RWPE2 (cell line): Measurements from ENCODE around the gene NGF.

Experiments
- ATAC-seq: fragments of 200-7000 bp; cut with Tn5 transposase; 3 replicates; pipeline ENCODE4 v1.9.1; 2021; ENCODE audit warnings: low read depth
- DNase-seq: peaks from one replicate; pipeline ENCODE4 v3.0.0-alpha.2; 2020; ENCODE audit warnings: low spot score
- H3K27ac ChIP-seq: fragments of 450-650 bp; 2 replicates; pipeline ENCODE4 v1.5.1; 2017; ENCODE audit warnings: mild to moderate bottlenecking; ENCODE audit not compliant: poor library complexity, severe bottlenecking
- H3K27me3 ChIP-seq: fragments of 250-450 bp; sonication (Bioruptor Pico); 2 replicates; pipeline ENCODE4 v1.5.1; 2021; ENCODE audit warnings: mild to moderate bottlenecking, moderate library complexity; ENCODE audit not compliant: insufficient read depth, poor library complexity, severe bottlenecking
- H3K36me3 ChIP-seq: fragments of 250-450 bp; sonication (Bioruptor Pico); 2 replicates; pipeline ENCODE4 v1.5.1; 2020; ENCODE audit warnings: low read depth, mild to moderate bottlenecking, moderate library complexity
- H3K4me1 ChIP-seq: fragments of 250-450 bp; sonication (Bioruptor Pico); 2 replicates; pipeline ENCODE4 v1.5.1; 2021; ENCODE audit warnings: mild to moderate bottlenecking, moderate library complexity; ENCODE audit not compliant: insufficient read depth, poor library complexity, severe bottlenecking
- H3K4me3 ChIP-seq: fragments of 250-450 bp; sonication (Bioruptor Pico); 2 replicates; pipeline ENCODE4 v1.5.1; 2021; ENCODE audit warnings: mild to moderate bottlenecking, moderate library complexity; ENCODE audit not compliant: severe bottlenecking
- H3K9me3 ChIP-seq: fragments of 250-450 bp; sonication (Bioruptor Pico); 2 replicates; pipeline ENCODE4 v1.5.1; 2021; ENCODE audit warnings: mild to moderate bottlenecking, moderate library complexity; ENCODE audit not compliant: severe bottlenecking
- TF ChIP-seq, protein P1 (sequence below): fragments of 450-650 bp; IDR thresholded peaks from one replicate; pipeline ENCODE4 v1.5.1; 2017; ENCODE audit warnings: mild to moderate bottlenecking, moderate library complexity; ENCODE audit not compliant: poor library complexity, severe bottlenecking

NGF gene

GRCh38 chr1:115343200-115343737 lies 5.2 kb upstream of the NGF start:
- DNase-seq, result no peak
- H3K9me3 ChIP-seq, result no peaks in the 10 kb centered on the region
- TF ChIP-seq, protein P1, sequence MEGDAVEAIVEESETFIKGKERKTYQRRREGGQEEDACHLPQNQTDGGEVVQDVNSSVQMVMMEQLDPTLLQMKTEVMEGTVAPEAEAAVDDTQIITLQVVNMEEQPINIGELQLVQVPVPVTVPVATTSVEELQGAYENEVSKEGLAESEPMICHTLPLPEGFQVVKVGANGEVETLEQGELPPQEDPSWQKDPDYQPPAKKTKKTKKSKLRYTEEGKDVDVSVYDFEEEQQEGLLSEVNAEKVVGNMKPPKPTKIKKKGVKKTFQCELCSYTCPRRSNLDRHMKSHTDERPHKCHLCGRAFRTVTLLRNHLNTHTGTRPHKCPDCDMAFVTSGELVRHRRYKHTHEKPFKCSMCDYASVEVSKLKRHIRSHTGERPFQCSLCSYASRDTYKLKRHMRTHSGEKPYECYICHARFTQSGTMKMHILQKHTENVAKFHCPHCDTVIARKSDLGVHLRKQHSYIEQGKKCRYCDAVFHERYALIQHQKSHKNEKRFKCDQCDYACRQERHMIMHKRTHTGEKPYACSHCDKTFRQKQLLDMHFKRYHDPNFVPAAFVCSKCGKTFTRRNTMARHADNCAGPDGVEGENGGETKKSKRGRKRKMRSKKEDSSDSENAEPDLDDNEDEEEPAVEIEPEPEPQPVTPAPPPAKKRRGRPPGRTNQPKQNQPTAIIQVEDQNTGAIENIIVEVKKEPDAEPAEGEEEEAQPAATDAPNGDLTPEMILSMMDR, result no peak
- peaks cover 6% of the 10 kb centered on the region for H3K4me1 ChIP-seq
- ATAC-seq, result no peak
- no peaks in the 10 kb centered on the region for H3K36me3 ChIP-seq
- no peaks in the 10 kb centered on the region for H3K27me3 ChIP-seq
- no peak overlapping the region for H3K27ac ChIP-seq
- H3K4me3 ChIP-seq, result no peak overlapping the region

GRCh38 chr1:115341948-115342347 lies 3.9 kb upstream of the NGF start:
- no peak for DNase-seq
- Histone ChIP-seq H3K27ac (no peak overlapping the region), H3K4me3 (no peak overlapping the region), H3K4me1 (peaks cover 6% of the 10 kb centered on the region), H3K27me3 (no peaks in the 10 kb centered on the region), H3K36me3 (no peaks in the 10 kb centered on the region), H3K9me3 (no peaks in the 10 kb centered on the region)
- ATAC-seq, result no peak
- TF ChIP-seq, protein P1, result no peak

DNA sequence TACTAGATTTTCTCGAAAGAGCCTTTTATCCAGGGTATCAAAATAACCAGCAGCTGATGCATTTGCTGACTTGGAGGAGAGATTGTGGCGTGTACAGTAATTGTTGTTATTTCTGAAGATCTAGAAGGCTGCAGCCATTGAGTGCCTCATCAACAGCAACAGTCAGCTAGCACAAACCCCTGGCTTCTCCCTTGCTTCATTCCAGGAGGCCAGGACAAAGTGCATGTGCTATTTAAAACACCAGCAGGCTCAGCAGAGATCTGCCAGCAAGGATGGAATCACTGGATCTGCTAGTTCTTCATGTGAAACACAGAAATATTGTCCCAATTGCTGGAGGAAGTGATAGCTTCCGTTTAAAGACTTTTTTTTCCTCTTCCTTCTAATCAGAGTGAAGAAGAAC lies 2.8 kb upstream of the NGF start:
- TF ChIP-seq, protein P1, result no peak
- Histone ChIP-seq H3K4me3 (no peak overlapping the region), H3K36me3 (no peaks in the 10 kb centered on the region), H3K27ac (no peak overlapping the region), H3K9me3 (no peaks in the 10 kb centered on the region), H3K4me1 (peaks cover 6% of the 10 kb centered on the region), H3K27me3 (no peaks in the 10 kb centered on the region)
- no peak for DNase-seq
- no peak for ATAC-seq

GRCh38 chr1:115338457-115338820 lies 390 bp upstream of the NGF start:
- H3K4me1 ChIP-seq, result peaks cover 11% of the 10 kb centered on the region
- ATAC-seq (no peak), DNase-seq (no peak)
- H3K9me3 ChIP-seq, result no peaks in the 10 kb centered on the region
- no peaks in the 10 kb centered on the region for H3K36me3 ChIP-seq
- no peak overlapping the region for H3K4me3 ChIP-seq
- TF ChIP-seq, protein P1, result no peak
- no peak overlapping the region for H3K27ac ChIP-seq
- H3K27me3 ChIP-seq, result no peaks in the 10 kb centered on the region

- Histone ChIP-seq H3K4me1 (peaks cover 17% of the 10 kb centered on the region), H3K9me3 (no peaks in the 10 kb centered on the region), H3K36me3 (no peaks in the 10 kb centered on the region), H3K4me3 (peak overlapping the region; percentile 37), H3K27me3 (no peaks in the 10 kb centered on the region), H3K27ac (no peak overlapping the region)
- DNase-seq (no peak), ATAC-seq (0 out of 3 replicates have a peak, but pooled peaks have one; percentile 3)
- TF ChIP-seq, protein P1, result no peak
These were observed 795 bp downstream of the NGF start for GRCh38 chr1:115337276-115337632.
